Gastrocnemius medialis (tissue), 4 donors: ENCODE data around the gene NOD2.

Experiments
- POLR2A ChIP-seq, 2 donors: fragments of 450-650 bp; IDR thresholded peaks; one replicate each; pipeline ENCODE4 v1.6.1; 2017; ENCODE audit warnings: antibody characterized with exemption in 2 of 2, mild to moderate bottlenecking in 2 of 2, moderate library complexity in 2 of 2
- TF ChIP-seq, protein P1 (sequence below), 5 experiments: fragments of 450-650 bp in 3 of 5; fragments of 200-600 bp in 2 of 5; sonication (generic) in 2 of 5; IDR thresholded peaks in 4 of 5; conservative IDR thresholded peaks in 1 of 5; 1 replicate in 4 of 5; 2 replicates in 1 of 5; pipeline ENCODE4 v1.5.1; 2016 to 2019; ENCODE audit warnings: antibody characterized with exemption in 5 of 5, mild to moderate bottlenecking in 3 of 5, moderate library complexity in 3 of 5

DNA sequence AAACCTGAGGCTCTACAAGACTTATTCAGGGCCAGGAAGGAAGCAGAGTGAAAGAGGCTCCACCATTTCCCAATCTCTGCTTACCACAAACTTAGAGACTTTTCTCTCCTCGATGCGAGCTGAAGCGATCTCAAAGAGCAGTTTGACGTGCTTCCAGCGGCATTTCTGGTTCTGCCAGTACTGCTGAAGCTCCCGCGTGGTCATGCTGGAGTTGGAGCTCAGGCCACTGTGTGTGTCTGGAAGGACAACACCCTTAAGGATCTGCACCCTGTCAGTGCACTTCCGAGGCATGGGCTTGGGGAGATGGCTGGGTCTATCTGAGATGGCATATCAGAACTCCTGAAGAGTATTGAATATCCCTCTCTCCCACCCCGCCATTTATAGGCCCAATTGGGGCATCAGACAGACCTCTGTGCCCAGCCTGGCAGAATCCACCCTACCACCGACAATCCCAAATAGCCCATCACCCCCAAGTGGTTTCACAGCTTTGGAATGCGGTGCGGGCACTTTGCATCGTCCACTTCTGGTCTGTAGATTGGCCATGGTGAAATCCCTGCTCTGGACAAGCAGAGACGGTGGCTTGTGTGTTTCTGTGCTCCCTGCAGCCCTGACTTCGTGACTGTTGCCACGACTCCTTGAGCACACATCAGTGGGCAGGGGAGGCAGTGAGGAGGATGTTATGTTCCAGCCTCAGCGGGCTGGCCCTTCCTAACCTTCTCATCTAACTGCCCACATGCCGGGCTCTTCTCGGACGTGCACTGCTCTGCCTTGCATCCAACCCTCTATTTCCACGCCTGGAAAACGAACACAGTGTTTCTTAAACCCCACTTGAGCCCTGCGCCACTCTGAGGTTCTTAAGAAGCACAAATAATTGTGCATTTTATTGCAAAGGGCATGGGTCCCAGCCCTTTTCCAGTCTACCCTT is 17.5 kb upstream of the NOD2 start:
- no peak for TF ChIP-seq POLR2A (IDR thresholded peaks at IDR 0.05)
- TF ChIP-seq, protein P1, sequence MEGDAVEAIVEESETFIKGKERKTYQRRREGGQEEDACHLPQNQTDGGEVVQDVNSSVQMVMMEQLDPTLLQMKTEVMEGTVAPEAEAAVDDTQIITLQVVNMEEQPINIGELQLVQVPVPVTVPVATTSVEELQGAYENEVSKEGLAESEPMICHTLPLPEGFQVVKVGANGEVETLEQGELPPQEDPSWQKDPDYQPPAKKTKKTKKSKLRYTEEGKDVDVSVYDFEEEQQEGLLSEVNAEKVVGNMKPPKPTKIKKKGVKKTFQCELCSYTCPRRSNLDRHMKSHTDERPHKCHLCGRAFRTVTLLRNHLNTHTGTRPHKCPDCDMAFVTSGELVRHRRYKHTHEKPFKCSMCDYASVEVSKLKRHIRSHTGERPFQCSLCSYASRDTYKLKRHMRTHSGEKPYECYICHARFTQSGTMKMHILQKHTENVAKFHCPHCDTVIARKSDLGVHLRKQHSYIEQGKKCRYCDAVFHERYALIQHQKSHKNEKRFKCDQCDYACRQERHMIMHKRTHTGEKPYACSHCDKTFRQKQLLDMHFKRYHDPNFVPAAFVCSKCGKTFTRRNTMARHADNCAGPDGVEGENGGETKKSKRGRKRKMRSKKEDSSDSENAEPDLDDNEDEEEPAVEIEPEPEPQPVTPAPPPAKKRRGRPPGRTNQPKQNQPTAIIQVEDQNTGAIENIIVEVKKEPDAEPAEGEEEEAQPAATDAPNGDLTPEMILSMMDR (IDR thresholded peaks at IDR 0.05 in 4 of 5, conservative IDR thresholded peaks at IDR 0.05 in 1 of 5): no peak
